Stimulated activated CD8-positive, alpha-beta memory T cell treated with anti-CD3 and anti-CD28 coated beads, Interleukin-12 subunit alpha, Interleukin-12 subunit beta, amount 100 ng/mL, for 24 hours (primary cell): Measurements from ENCODE around the gene NLRC3.
"Not testable (repeated sequence)": the region's sequence is repeated elsewhere in the genome, so short reads cannot be mapped to it uniquely, and the experiment has no call there.

Source experiments
- DNase-seq: peaks from one replicate; pipeline ENCODE4 v3.0.0-alpha.2; 2020; ENCODE audit errors: extremely low read depth

Gene NLRC3

GRCh38 chr16:3577302-3577752 is at the start of gene NLRC3:
NLRC3 (minus strand) TSS chr16:3577403; CDS start chr16:3565036, 12,367 bp downstream.
- DNase-seq, result no peak

- no peak for DNase-seq
These were observed 48.9 kb upstream of the NLRC3 start for GRCh38 chr16:3625911-3626732.

GRCh38 chr16:3625331-3625730 is 48.1 kb upstream of the NLRC3 start:
- DNase-seq, result no peak

GRCh38 chr16:3623642-3624041 is 46.4 kb upstream of the NLRC3 start:
- no peak for DNase-seq

GRCh38 chr16:3618769-3619141 is 41.6 kb upstream of the NLRC3 start:
- DNase-seq, result no peak

- DNase-seq, result no peak
These were observed 35.6 kb upstream of the NLRC3 start for GRCh38 chr16:3612510-3613466.

- DNase-seq, result peak; percentile 74
These were observed 34.2 kb upstream of the NLRC3 start, which contains the start of gene SLX4 for GRCh38 chr16:3611146-3611975. SLX4 (minus strand) TSS chr16:3611606; CDS start chr16:3608964, 2,642 bp downstream.

GRCh38 chr16:3610698-3611145 is 33.5 kb upstream of the NLRC3 start:
- no peak for DNase-seq

- DNase-seq, result no peak
These were observed 32.9 kb upstream of the NLRC3 start for GRCh38 chr16:3609895-3610697.

GRCh38 chr16:3608976-3609375 is 31.8 kb upstream of the NLRC3 start:
- not testable (repeated sequence) for DNase-seq

GRCh38 chr16:3608069-3608468 is 30.9 kb upstream of the NLRC3 start:
- no peak for DNase-seq

GRCh38 chr16:3607634-3608033 is 30.4 kb upstream of the NLRC3 start:
- no peak for DNase-seq

GRCh38 chr16:3607161-3607560 is 30.0 kb upstream of the NLRC3 start:
- DNase-seq, result no peak

- DNase-seq, result no peak
These were observed 29.2 kb upstream of the NLRC3 start for GRCh38 chr16:3606441-3606840.

GRCh38 chr16:3602320-3602653 is 25.1 kb upstream of the NLRC3 start:
- DNase-seq, result no peak

GRCh38 chr16:3601614-3602319 is 24.6 kb upstream of the NLRC3 start:
- DNase-seq, result no peak

- DNase-seq, result no peak
These were observed 22.7 kb upstream of the NLRC3 start for GRCh38 chr16:3599922-3600321.

GRCh38 chr16:3599121-3599520 is 21.9 kb upstream of the NLRC3 start:
- no peak for DNase-seq

- DNase-seq, result no peak
These were observed 21.0 kb upstream of the NLRC3 start for GRCh38 chr16:3598236-3598635.

GRCh38 chr16:3597676-3598075 is 20.5 kb upstream of the NLRC3 start:
- DNase-seq, result no peak
